ENCODE measurements around the gene STX10. TPM values are rescaled to one million over a fixed set of nuclear protein-coding genes. Genes with fewer than 3 reads are reported as not detected.

The STX10 gene
- total RNA-seq, 1 donor from 2014 or later: 42.9 TPM

DNA sequence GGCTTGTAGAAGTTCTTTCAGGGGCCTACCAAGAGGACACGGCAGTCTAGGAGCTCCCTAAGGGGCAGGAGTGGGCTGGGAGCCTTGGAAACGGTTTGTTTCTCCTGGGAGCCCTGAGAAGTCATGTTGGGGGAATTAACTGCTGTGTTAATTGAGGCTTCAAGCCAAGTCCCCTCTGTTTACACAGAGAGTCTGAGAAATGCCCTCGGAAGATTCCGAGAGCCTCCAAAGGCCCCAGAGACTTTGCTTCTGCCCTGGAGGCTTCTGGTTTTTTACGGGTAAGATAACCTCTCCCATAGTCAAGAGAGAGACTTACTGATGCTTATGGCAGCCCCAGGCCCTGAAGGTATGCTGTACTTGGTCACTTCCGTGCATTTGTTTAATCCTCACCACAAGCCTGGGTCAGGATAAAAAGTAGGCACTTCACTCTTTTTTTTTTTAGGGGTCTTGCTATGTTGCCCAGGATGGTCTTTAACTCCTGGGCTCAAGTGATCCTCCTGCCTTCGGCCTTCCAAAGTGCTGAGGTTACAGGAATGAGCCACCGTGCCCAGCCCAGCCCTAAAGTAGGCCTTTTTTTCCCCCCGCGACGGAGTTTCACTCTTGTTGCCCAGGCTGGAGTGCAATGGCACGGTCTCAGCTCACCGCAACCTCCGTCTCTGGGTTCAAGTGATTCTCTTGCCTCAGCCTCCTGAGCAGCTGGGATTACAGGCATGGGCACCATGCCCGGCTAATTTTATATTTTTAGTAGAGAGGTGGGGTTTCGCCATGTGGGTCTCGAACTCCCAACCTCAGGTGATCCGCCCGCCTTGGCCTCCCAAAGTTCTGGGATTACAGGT is 15.2 kb upstream of the STX10 start:
- no peaks in the 10 kb centered on the region for H3K27me3 Mint-ChIP-seq (ENCODE audit: low read depth)
- peaks cover 75% of the 10 kb centered on the region for H3K4me1 Mint-ChIP-seq (ENCODE audit: low read depth)
- H3K9me3 Mint-ChIP-seq (ENCODE audit: low read depth): no peaks in the 10 kb centered on the region
- no peaks in the 10 kb centered on the region for H3K36me3 Mint-ChIP-seq (ENCODE audit: low read depth)
- TF ChIP-seq, protein P1, sequence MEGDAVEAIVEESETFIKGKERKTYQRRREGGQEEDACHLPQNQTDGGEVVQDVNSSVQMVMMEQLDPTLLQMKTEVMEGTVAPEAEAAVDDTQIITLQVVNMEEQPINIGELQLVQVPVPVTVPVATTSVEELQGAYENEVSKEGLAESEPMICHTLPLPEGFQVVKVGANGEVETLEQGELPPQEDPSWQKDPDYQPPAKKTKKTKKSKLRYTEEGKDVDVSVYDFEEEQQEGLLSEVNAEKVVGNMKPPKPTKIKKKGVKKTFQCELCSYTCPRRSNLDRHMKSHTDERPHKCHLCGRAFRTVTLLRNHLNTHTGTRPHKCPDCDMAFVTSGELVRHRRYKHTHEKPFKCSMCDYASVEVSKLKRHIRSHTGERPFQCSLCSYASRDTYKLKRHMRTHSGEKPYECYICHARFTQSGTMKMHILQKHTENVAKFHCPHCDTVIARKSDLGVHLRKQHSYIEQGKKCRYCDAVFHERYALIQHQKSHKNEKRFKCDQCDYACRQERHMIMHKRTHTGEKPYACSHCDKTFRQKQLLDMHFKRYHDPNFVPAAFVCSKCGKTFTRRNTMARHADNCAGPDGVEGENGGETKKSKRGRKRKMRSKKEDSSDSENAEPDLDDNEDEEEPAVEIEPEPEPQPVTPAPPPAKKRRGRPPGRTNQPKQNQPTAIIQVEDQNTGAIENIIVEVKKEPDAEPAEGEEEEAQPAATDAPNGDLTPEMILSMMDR (IDR thresholded peaks at IDR 0.05): no peak
- H3K27ac Mint-ChIP-seq (ENCODE audit: unreplicated experiment): peak overlapping the region; percentile 98
- no peak for DNase-seq (ENCODE audit: low spot score)
- no peak overlapping the region for H3K4me3 Mint-ChIP-seq (ENCODE audit: unreplicated experiment)

DNA sequence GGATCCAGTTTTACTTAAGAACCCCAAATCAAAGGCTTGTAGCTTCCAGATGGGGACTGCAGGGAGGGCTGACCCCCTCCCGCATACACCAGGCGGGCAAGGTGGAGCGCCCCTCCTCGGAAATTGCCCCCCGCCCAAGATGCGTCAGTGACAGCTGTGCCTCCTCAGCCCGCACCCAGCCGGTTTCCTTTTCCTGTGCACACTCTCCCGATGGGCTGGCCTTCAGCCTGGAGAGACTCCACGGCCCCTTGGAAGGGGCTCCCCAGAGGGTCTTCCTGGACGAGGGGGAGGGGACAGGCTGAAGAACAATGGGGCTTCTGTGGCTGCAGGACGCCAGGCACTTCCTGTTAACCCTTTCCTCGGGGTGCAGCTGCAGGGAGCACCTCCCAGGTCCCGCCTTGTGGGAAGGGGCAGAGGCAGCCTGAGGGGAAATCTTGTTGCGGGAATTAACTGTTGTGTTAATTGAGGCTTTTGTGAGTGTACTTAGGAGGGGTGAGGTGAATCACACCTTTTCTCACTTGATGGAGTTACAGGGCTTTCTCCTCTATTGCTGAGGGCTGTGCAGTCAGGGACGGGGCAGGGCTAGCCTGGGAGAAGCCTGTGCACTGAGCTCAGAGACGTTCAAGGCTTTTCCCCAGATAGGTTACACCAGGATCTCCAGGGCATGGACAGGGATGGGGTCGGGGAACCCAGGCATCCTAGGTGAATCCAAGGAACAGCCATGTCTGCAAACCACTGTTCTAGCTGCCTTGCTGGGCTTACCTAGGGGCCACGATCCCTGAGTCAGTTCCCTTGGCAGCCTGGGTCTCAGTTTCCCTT is 14.4 kb upstream of the STX10 start:
- peak overlapping the region; percentile 25 for H3K4me3 Mint-ChIP-seq (ENCODE audit: unreplicated experiment)
- no peaks in the 10 kb centered on the region for H3K36me3 Mint-ChIP-seq (ENCODE audit: low read depth)
- H3K9me3 Mint-ChIP-seq (ENCODE audit: low read depth): no peaks in the 10 kb centered on the region
- no peak for DNase-seq (ENCODE audit: low spot score)
- H3K27me3 Mint-ChIP-seq (ENCODE audit: low read depth): no peaks in the 10 kb centered on the region
- peaks cover 67% of the 10 kb centered on the region for H3K4me1 Mint-ChIP-seq (ENCODE audit: low read depth)
- TF ChIP-seq, protein P1 (IDR thresholded peaks at IDR 0.05): no peak
- peak overlapping the region; percentile 98 for H3K27ac Mint-ChIP-seq (ENCODE audit: unreplicated experiment)

DNA sequence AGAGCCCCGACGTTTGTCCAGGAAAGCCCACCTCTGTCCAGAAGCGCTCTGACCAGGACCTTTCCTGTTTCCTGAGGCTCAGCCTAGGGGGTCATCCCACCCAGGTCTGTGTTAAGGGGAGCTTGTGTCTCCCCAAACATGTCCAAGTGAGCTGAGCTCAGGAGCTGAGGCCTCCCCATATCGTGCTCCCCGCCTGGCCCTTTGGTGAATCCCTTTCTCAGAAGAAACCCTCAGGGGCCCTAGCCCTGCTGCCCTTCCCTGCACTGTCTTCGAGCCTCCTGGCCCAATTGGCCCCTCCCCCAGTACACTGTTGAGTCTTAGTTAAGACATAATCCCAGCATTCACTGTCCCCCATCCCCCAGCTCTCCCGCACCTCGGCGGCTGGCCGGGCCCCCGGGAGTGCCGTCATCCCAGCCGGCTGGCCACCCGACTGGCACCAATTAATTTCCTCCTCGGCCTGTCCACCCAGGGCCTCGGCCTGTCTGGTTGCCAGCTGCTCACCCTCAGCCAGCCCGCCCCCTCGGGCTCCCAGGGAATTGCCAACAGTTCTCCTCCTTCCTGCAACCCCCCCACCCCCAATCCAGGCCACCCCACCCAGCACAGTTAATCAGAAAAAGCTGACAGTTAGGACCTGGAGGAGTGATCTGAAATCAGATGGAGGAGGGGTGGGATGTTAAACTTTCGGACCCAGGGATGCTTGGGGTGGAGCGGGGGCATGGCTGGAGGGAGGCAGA is 13.6 kb upstream of the STX10 start:
- H3K36me3 Mint-ChIP-seq (ENCODE audit: low read depth): no peaks in the 10 kb centered on the region
- H3K4me3 Mint-ChIP-seq (ENCODE audit: unreplicated experiment): peak overlapping the region; percentile 55
- no peak for DNase-seq (ENCODE audit: low spot score)
- no peaks in the 10 kb centered on the region for H3K9me3 Mint-ChIP-seq (ENCODE audit: low read depth)
- TF ChIP-seq, protein P1 (IDR thresholded peaks at IDR 0.05): peak; percentile 11
- H3K27ac Mint-ChIP-seq (ENCODE audit: unreplicated experiment): peak overlapping the region; percentile 98
- H3K4me1 Mint-ChIP-seq (ENCODE audit: low read depth): peaks cover 59% of the 10 kb centered on the region
- H3K27me3 Mint-ChIP-seq (ENCODE audit: low read depth): no peaks in the 10 kb centered on the region

DNA sequence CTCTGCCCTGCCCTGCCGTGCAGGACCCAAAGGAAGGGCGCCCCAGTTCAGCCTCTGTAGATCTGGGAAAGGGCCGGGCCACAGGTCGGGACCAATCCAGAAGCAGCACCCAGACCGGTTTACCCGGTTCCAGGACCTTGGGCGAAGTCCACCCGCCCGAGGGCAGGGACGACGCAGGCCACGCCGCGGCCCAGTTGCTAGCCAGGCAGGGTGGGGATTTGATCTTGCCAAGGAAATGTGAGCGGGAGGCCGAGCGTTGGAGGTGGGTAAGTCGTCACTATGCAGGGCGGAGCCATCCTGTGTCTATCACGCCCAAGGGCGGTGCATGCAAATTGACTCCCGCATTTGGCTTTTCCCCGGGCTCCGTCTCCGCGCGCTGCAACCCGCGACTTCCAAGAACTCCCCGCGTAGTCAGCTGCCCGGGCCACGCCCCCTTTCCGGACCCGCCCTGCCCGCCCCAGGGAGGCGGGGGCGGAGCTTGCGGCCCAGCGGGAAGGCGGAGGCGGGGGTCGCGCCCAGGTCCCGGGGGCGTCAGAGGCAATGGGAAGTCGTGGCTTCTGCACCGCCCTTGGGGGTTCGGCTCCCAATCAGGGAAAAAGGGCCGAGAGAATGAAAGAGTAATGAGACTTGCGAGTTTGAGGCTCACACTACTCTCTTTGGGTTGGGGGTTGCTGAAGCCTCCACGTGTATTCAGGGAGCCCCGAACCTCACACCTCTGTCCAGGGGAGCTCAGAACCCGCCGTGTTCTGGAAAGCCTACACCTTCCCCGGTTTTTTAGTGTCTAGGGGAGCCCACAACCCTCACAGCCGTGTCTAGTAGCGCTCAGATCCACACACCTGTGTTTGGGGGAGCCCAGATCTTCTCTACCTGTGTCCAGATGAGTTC is 12.8 kb upstream of the STX10 start:
- Mint-ChIP-seq H3K27me3 (ENCODE audit: low read depth) (no peaks in the 10 kb centered on the region), H3K36me3 (ENCODE audit: low read depth) (no peaks in the 10 kb centered on the region), H3K9me3 (ENCODE audit: low read depth) (no peaks in the 10 kb centered on the region), H3K27ac (ENCODE audit: unreplicated experiment) (peak overlapping the region; percentile 98), H3K4me3 (ENCODE audit: unreplicated experiment) (peak overlapping the region; percentile 55), H3K4me1 (ENCODE audit: low read depth) (peaks cover 51% of the 10 kb centered on the region)
- TF ChIP-seq, protein P1 (IDR thresholded peaks at IDR 0.05): no peak
- no peak for DNase-seq (ENCODE audit: low spot score)

Measured in chondrocyte (in vitro differentiated cells).